Vagina (tissue), 2 donors: ENCODE measurements around the gene DPM3.
"Not testable (repeated sequence)": the region's sequence is repeated elsewhere in the genome, so short reads cannot be mapped to it uniquely, and the experiment has no call there.

Experiments used
- POLR2A ChIP-seq, 2 donors: fragments of 450-650 bp; IDR thresholded peaks; one replicate each; pipeline ENCODE4 v1.6.1; 2017; ENCODE audit warnings: antibody characterized with exemption in 2 of 2, mild to moderate bottlenecking in 2 of 2, moderate library complexity in 2 of 2
- POLR2AphosphoS5 ChIP-seq, 2 donors: sonication (generic); formaldehyde crosslinking; IDR thresholded peaks; one replicate each; pipeline ENCODE4 v1.9.0; 2017; ENCODE audit warnings: antibody characterized with exemption in 2 of 2, mild to moderate bottlenecking in 2 of 2, low read depth in 1 of 2; ENCODE audit not compliant: insufficient read depth in 1 of 2
- TF ChIP-seq, protein P1 (sequence below), 3 experiments: fragments of 450-650 bp in 2 of 3; fragments of 200-600 bp in 1 of 3; sonication (generic) in 1 of 3; IDR thresholded peaks; one replicate each; pipeline ENCODE4 v1.5.1; 2017 to 2019; ENCODE audit warnings: antibody characterized with exemption in 3 of 3, mild to moderate bottlenecking in 2 of 3, moderate library complexity in 2 of 3

DNA sequence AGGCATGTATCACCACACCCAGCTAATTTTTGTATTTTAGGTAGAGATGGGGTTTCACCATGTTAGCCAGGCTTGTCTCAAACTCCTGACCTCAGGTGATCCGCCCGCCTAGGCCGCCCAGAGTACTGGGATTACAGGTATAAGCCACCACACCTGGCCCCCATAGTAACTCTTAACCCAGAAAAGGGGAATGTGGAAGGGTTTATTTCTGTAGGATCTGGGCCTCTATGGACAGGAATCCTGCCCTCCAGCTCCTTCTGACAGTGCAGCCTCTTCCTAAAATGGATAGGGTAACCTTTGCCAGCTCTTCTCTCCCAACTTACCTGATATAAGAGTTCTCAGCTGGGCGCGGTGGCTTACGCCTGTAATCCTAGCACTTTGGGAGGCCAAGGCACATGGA is 22.3 kb upstream of the DPM3 start:
- TF ChIP-seq, protein P1, sequence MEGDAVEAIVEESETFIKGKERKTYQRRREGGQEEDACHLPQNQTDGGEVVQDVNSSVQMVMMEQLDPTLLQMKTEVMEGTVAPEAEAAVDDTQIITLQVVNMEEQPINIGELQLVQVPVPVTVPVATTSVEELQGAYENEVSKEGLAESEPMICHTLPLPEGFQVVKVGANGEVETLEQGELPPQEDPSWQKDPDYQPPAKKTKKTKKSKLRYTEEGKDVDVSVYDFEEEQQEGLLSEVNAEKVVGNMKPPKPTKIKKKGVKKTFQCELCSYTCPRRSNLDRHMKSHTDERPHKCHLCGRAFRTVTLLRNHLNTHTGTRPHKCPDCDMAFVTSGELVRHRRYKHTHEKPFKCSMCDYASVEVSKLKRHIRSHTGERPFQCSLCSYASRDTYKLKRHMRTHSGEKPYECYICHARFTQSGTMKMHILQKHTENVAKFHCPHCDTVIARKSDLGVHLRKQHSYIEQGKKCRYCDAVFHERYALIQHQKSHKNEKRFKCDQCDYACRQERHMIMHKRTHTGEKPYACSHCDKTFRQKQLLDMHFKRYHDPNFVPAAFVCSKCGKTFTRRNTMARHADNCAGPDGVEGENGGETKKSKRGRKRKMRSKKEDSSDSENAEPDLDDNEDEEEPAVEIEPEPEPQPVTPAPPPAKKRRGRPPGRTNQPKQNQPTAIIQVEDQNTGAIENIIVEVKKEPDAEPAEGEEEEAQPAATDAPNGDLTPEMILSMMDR (IDR thresholded peaks at IDR 0.05) = not testable (repeated sequence)
- TF ChIP-seq POLR2A (IDR thresholded peaks at IDR 0.05); POLR2AphosphoS5 (IDR thresholded peaks at IDR 0.05; ENCODE audit: insufficient read depth in 1 of 2, low read depth in 1 of 2): not testable (repeated sequence)
